IPS-15b (cell line): ENCODE data around the gene EMC9.
"Not testable (repeated sequence)": the region's sequence is repeated elsewhere in the genome, so short reads cannot be mapped to it uniquely, and the experiment has no call there.

Source experiments
- H3K27me3 ChIP-seq: one replicate; pipeline ENCODE4 v1.6.1; 2013; ENCODE audit warnings: low read length; ENCODE audit not compliant: control insufficient read depth, insufficient read depth
- H3K36me3 ChIP-seq: one replicate; pipeline ENCODE4 v1.6.1; 2013; ENCODE audit warnings: low read length; ENCODE audit not compliant: control insufficient read depth, insufficient read depth
- H3K4me1 ChIP-seq: one replicate; pipeline ENCODE4 v1.6.1; 2013; ENCODE audit warnings: mild to moderate bottlenecking, low read length; ENCODE audit not compliant: control insufficient read depth, insufficient read depth
- H3K4me3 ChIP-seq: one replicate; pipeline ENCODE4 v1.5.1; 2013; ENCODE audit warnings: low read depth, low read length
- H3K9ac ChIP-seq: one replicate; pipeline ENCODE4 v1.6.1; 2013; ENCODE audit warnings: low read depth, mild to moderate bottlenecking, low read length
- H3K9me3 ChIP-seq: one replicate; pipeline ENCODE4 v1.6.1; 2013; ENCODE audit warnings: mild to moderate bottlenecking, low read length; ENCODE audit not compliant: control insufficient read depth, insufficient read depth

The EMC9 gene

DNA sequence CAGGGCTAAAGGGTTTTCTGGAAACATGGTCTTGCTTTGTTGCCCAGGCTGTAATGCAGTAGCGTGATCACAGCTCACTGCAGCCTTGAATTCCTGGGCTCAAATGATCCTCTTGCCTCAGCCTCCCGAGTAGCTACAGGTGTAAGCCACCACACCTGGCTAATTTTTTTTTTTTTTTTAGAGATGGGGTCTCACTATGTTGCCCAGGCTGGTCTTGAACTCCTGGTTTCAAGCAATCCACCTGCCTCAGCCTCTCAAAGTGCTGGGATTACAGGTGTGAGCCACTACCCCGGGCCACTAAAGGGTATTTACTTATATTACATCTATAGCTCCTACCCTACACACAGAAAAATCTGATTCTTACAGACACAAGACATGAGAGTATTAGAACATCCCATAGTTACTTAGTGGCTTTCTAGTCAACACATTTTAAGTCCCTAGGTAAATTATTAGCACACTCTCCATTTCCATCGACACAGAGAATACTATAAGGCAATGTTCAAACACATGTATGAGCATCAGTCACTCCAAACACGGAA lies 33.0 kb downstream of the EMC9 start:
- peaks cover 10% of the 10 kb centered on the region for H3K36me3 ChIP-seq
- H3K27me3 ChIP-seq = no peaks in the 10 kb centered on the region
- no peaks in the 10 kb centered on the region for H3K4me1 ChIP-seq
- H3K9ac ChIP-seq = no peak overlapping the region
- no peak overlapping the region for H3K4me3 ChIP-seq
- H3K9me3 ChIP-seq = no peaks in the 10 kb centered on the region

- H3K36me3 ChIP-seq = peaks cover 19% of the 10 kb centered on the region
- no peak overlapping the region for H3K9ac ChIP-seq
- H3K4me1 ChIP-seq = no peaks in the 10 kb centered on the region
- no peaks in the 10 kb centered on the region for H3K9me3 ChIP-seq
- no peaks in the 10 kb centered on the region for H3K27me3 ChIP-seq
- no peak overlapping the region for H3K4me3 ChIP-seq
These were observed 34.6 kb downstream of the EMC9 start for GRCh38 chr14:24106672-24107271.

GRCh38 chr14:24105609-24106239 lies 35.7 kb downstream of the EMC9 start:
- H3K4me1 ChIP-seq, H3K27me3 ChIP-seq, H3K4me3 ChIP-seq, H3K9ac ChIP-seq, H3K9me3 ChIP-seq: not testable (repeated sequence)
- peaks cover 27% of the 10 kb centered on the region for H3K36me3 ChIP-seq

DNA sequence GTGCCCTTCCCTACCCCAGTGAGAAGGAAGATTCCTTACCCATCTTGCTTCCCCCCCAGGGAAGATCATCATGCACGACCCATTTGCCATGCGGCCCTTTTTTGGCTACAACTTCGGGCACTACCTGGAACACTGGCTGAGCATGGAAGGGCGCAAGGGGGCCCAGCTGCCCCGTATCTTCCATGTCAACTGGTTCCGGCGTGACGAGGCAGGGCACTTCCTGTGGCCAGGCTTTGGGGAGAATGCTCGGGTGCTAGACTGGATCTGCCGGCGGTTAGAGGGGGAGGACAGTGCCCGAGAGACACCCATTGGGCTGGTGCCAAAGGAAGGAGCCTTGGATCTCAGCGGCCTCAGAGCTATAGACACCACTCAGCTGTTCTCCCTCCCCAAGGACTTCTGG lies 37.9 kb downstream of the EMC9 start:
- Histone ChIP-seq H3K9ac (no peak overlapping the region), H3K4me1 (no peaks in the 10 kb centered on the region), H3K9me3 (no peaks in the 10 kb centered on the region), H3K4me3 (no peak overlapping the region), H3K36me3 (peaks cover 43% of the 10 kb centered on the region), H3K27me3 (no peaks in the 10 kb centered on the region)

- Histone ChIP-seq H3K36me3 (peaks cover 49% of the 10 kb centered on the region), H3K4me1 (no peaks in the 10 kb centered on the region), H3K9ac (no peak overlapping the region), H3K9me3 (no peaks in the 10 kb centered on the region), H3K27me3 (no peaks in the 10 kb centered on the region), H3K4me3 (no peak overlapping the region)
These were observed 38.9 kb downstream of the EMC9 start for GRCh38 chr14:24102357-24103048.

DNA sequence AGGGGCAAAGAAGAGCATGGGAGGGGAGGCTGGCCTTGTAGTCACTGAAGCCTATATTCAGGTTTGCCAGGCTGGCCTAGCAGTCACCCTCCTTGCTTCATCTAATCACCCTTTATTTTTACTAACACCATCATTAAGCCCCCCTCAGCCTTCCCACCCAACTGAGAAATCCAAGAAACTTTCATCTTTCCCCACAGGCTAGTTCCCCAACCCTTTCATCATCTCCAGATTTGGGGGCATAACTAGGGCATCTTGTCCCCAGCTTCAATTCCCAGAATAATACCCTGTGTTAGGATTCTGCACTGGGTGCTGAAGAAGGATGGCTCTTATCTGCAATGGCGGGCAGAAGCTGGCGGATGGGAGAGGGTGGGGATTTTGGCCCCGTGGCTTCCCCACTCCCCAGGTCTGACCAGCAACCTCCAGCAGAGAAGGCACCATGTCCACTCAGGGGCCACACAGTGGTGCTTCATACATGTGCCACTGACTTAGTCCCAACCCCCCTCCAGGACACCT lies 40.4 kb downstream of the EMC9 start:
- H3K36me3 ChIP-seq = peaks cover 55% of the 10 kb centered on the region
- no peaks in the 10 kb centered on the region for H3K27me3 ChIP-seq
- H3K9me3 ChIP-seq = no peaks in the 10 kb centered on the region
- H3K4me3 ChIP-seq = no peak overlapping the region
- H3K4me1 ChIP-seq = no peaks in the 10 kb centered on the region
- no peak overlapping the region for H3K9ac ChIP-seq

DNA sequence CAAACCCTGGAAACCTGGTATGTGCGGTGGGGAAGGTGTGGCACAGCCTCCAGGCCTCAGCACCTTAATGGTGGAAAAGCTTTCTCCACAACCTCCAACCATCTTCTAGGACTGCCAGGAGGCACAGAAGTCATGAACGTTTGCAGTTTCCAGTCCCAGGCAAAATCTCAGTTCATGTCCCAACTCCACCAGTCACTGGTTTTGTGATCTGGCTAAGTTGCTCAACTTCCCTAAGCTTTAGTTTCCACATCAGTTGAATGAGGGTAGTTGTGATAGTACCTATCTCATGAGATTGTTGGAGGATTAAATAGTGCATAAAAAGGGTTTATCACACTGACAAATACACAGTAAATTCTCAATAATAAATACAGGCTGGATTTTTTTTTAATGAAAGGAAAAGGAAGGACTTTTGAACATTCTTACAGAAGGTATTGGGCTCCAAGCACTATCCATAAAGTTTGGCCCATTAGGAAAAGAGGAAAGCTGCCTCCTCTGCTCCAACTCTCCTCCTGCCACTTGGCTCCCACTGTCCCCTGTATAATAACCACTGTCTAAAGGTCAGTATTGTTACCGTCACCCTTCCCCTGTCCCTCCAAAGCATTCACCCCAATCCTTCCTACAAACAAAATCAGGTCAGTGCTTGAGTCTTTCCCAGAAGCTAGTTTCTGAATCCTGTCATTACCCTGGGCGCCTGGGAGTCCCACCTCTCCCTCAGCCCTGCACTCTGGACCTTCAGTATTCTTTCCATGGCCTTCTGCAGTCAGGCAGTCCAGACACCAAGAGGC lies 41.0 kb downstream of the EMC9 start:
- Histone ChIP-seq H3K9me3 (no peaks in the 10 kb centered on the region), H3K36me3 (peaks cover 55% of the 10 kb centered on the region), H3K27me3 (no peaks in the 10 kb centered on the region), H3K4me3 (no peak overlapping the region), H3K4me1 (peaks cover 4% of the 10 kb centered on the region), H3K9ac (no peak overlapping the region)

- Histone ChIP-seq H3K4me1 (peaks cover 8% of the 10 kb centered on the region), H3K27me3 (no peaks in the 10 kb centered on the region), H3K36me3 (peaks cover 52% of the 10 kb centered on the region), H3K9ac (no peak overlapping the region), H3K4me3 (no peak overlapping the region), H3K9me3 (no peaks in the 10 kb centered on the region)
These were observed 42.2 kb downstream of the EMC9 start for GRCh38 chr14:24098927-24099813.

- H3K27me3 ChIP-seq = no peaks in the 10 kb centered on the region
- H3K4me3 ChIP-seq = no peak overlapping the region
- H3K4me1 ChIP-seq = peaks cover 8% of the 10 kb centered on the region
- no peak overlapping the region for H3K9ac ChIP-seq
- no peaks in the 10 kb centered on the region for H3K9me3 ChIP-seq
- peaks cover 45% of the 10 kb centered on the region for H3K36me3 ChIP-seq
These were observed 43.0 kb downstream of the EMC9 start for GRCh38 chr14:24098229-24098926.

GRCh38 chr14:24096545-24097181 lies 44.7 kb downstream of the EMC9 start:
- H3K9ac ChIP-seq = no peak overlapping the region
- H3K4me1 ChIP-seq = peaks cover 8% of the 10 kb centered on the region
- H3K4me3 ChIP-seq = no peak overlapping the region
- H3K36me3 ChIP-seq = peaks cover 36% of the 10 kb centered on the region
- no peaks in the 10 kb centered on the region for H3K9me3 ChIP-seq
- peaks cover 6% of the 10 kb centered on the region for H3K27me3 ChIP-seq
